ENCODE data around the gene RPUSD4.
A peak's percentile ranks its signal among the peaks of the same experiment; 100 is the strongest.

RPUSD4 gene

DNA sequence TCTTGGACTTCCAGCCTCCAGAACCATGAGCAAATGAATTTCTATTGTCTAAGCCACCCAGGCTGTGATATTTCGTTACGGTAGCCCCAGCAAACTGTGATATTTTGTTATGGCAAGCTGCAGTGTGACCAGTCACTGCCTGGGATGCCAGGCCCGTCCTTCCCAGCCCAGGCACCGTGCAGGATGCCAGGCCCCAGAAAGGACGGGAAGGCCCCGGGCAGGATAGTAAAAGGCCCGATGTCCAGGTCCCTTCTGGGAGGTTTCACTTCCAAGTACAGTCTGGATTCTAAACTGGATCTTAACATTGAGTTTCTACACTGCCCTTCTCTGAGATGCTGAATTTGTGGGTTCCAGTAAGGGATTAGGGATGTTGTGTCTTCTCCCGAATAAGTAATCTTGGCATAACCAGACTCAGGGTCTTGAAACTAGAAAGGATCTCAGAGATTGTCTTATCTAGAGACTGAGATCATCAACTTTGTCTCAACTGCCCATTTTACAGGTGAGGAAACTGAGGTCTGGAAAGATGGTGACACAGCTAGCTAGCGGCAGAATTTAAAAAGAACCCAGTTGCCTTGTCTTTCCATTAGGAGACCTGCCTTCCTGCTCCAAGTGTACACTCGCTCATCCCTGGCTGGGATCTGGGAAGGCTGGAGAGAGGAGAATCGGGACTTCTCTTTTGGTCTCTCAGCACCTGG is 19.9 kb downstream of the RPUSD4 start:
- TF ChIP-seq, protein P1, sequence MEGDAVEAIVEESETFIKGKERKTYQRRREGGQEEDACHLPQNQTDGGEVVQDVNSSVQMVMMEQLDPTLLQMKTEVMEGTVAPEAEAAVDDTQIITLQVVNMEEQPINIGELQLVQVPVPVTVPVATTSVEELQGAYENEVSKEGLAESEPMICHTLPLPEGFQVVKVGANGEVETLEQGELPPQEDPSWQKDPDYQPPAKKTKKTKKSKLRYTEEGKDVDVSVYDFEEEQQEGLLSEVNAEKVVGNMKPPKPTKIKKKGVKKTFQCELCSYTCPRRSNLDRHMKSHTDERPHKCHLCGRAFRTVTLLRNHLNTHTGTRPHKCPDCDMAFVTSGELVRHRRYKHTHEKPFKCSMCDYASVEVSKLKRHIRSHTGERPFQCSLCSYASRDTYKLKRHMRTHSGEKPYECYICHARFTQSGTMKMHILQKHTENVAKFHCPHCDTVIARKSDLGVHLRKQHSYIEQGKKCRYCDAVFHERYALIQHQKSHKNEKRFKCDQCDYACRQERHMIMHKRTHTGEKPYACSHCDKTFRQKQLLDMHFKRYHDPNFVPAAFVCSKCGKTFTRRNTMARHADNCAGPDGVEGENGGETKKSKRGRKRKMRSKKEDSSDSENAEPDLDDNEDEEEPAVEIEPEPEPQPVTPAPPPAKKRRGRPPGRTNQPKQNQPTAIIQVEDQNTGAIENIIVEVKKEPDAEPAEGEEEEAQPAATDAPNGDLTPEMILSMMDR (conservative IDR thresholded peaks at IDR 0.05; ENCODE audit: control insufficient read depth, insufficient read depth, low read depth, low read length) = no peak
- DNase-seq (ENCODE audit: low read depth) = no peak
- H3K4me3 ChIP-seq (ENCODE audit: control insufficient read depth, low read depth, low read length) = no peak overlapping the region

DNA sequence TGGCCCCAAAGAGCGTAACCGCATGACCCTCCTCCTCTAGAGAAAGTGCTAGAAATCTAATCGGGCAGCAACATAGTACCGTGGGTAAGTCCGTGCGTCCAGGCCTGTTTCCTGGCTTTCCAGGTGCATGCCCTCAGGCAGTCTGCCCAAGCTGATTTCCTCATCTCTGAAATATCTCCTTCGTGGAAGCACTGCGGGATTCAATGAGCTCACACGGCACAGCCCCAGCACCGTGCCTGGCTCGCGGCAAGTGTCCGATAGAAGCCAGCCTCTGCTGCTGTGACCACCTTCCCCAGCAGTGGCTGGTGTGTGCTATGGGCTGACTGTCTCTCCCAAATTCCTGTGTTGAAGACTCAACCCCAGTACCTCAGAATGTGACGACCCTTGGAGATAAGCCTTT is 20.7 kb downstream of the RPUSD4 start:
- H3K4me3 ChIP-seq (ENCODE audit: control insufficient read depth, low read depth, low read length) = no peak overlapping the region
- no peak for DNase-seq (ENCODE audit: low read depth)
- TF ChIP-seq, protein P1 (conservative IDR thresholded peaks at IDR 0.05; ENCODE audit: control insufficient read depth, insufficient read depth, low read depth, low read length) = no peak

DNA sequence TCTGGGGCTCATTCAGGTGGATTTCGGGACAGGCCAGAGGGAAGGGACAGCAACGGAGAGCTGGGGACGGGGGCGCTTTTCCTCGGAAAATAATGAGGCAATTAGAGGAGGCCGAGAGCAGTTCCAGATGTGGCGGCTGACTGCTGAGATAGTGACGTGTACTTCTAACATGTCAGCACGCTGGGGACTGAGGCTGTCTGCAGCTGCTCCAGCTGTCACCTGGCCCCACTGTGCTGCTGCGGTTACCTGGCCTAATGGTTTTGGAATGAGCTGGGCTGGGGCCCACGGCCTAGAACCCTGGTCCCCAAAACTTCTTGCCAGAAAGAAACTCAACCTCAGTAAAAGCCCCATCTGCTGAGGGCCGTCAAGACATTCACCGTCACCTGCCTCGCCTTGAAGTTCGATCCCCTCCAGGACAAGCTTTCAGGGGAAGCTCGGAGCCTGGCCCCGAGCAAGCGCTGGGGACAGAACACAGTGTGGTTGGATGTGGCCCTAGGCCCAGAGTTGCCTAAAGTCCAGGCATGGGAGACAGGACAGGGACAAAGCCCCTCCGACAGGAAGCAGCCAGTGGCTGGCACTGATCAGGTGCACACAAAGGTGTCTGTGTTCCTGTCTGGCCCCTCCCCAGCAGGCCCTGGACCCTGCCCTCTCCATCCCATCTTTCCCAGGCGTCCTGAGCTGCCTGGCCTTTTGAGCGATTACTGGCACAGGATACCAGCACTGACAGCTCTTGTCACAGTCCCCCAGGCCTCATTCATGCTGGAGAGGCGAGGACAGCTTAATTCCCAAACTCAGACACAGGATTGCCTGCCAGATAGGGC is 22.1 kb downstream of the RPUSD4 start:
- no peak for DNase-seq (ENCODE audit: low read depth)
- H3K4me3 ChIP-seq (ENCODE audit: control insufficient read depth, low read depth, low read length) = no peak overlapping the region
- TF ChIP-seq, protein P1 (conservative IDR thresholded peaks at IDR 0.05; ENCODE audit: control insufficient read depth, insufficient read depth, low read depth, low read length) = no peak

DNA sequence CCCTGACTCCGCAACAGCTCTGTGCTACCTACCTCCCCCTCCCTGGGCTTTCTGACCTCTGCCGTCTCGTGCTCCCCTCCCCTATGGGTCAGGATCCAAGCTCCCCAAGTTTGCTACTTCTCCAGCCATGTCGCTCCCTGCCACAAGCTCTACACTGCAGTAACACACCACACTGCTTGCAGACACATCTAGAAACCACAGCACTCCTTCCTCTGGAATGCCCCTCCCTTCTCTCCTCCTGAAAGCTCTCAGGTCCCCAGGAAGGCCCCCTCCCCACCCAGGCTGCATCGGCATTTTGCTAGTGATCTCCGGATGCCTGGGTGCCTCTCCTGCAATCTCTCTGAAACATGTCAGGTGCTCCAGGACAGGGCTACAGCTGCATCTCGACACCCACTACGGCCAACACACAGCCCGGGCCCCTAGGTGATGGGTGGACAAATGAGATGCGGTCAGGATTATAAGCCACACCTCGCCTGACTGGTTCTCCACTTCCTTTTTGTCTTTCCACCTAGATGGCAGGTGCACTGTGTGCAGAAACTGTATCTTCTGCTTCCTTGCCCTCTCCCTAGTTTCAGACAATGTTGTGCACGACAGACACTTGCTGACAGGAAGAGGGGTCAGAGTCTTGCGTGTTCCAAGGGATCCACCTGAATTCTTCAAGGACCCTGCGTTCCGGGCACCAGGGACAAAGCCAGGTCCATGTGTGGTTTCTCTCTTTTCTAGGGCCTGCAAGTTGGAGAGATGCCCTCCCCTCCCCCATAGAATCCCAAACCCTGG is 22.9 kb downstream of the RPUSD4 start:
- H3K4me3 ChIP-seq (ENCODE audit: control insufficient read depth, low read depth, low read length) = no peak overlapping the region
- TF ChIP-seq, protein P1 (conservative IDR thresholded peaks at IDR 0.05; ENCODE audit: control insufficient read depth, insufficient read depth, low read depth, low read length) = no peak
- DNase-seq (ENCODE audit: low read depth) = no peak

DNA sequence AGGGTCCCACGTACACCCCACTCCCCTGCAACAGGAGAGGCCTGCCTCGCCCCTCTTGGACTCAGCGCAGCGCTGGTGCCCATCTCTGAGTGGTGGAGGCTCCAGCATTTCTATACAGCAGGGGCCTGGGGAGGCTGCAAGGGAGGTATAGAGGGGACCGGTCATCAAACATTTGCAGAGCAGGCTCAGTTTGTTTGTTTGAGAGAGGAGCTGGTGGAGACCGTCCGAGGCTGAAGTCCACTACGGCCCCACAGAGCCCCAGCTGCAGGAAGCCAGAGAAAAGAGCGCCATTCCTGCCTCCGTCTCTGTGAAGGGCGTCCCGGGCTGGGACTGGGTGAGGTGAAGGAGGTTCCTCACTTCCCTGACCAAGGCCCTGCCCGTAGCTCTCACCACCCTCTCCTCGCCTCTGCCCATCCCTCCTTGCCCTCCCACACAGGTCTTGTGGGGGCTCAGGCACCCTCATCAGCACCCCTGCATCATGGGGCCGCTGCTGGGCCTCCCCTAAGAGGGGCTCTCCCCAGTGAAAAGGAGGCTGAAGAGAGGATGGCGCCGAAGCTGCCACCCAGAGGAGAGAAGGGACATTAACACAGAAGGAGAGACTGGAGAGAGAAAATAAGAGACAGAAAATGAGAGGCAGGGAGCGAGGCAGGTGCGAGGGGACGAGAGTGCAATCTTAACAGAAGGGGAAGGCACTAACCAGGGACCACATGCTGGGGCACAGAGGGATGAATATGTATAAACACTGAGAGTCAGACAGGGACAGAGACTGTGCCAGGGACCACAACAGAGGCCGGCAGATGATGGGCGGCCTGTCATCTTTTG is 24.5 kb downstream of the RPUSD4 start:
- no peak for DNase-seq (ENCODE audit: low read depth)
- H3K4me3 ChIP-seq (ENCODE audit: control insufficient read depth, low read depth, low read length) = no peak overlapping the region
- TF ChIP-seq, protein P1 (conservative IDR thresholded peaks at IDR 0.05; ENCODE audit: control insufficient read depth, insufficient read depth, low read depth, low read length) = peak; percentile 18
